GM21381 (cell line): ENCODE results near the gene NAGS.
"Not testable (repeated sequence)": the region's sequence is repeated elsewhere in the genome, so short reads cannot be mapped to it uniquely, and the experiment has no call there.

Source experiments
- ATAC-seq: cut with Tn5 transposase; IDR thresholded peaks from one replicate; pipeline ENCODE4 v1.9.1; 2021; ENCODE audit warnings: mild to moderate bottlenecking, moderate library complexity; ENCODE audit not compliant: unreplicated experiment

Gene NAGS

DNA sequence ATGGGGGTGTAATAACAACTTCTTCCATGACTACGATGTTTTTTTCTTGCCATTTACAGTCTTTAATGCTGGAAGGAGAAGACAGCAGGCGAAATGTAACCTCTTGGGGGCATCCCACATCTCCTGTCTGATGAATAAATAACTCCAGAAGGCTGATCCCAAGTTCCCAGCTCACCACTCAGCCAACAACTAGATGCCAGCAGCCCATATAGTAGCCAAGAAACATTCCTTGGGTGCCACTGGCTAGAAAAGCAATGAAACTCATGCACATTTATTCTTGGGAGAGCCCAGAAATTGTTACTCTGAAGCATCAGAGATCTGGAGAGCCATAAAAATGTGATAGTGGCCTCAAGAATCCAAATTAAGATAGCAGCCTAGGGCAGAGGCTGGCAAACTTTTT, 33.0 kb downstream of the NAGS start:
- no peak for ATAC-seq

DNA sequence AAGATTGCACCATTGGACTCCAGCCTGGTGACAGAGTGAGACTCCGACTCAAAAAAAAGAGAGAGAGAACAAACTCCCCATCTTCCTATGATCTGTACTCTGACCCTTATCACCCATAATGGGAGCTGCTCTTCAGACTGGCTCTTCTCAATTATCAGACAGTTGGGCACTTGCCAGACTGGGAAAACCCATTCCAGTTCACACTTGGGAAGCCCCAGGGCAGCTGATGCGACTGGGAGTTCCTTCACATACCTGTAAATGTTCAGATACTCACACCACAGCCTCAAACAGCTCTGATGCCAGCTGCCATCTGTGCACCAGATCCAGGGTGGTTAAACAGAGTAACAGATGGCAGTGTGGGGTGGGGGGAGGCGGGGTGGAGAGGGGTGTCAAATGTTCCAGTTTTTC, 34.2 kb downstream of the NAGS start:
- no peak for ATAC-seq

DNA sequence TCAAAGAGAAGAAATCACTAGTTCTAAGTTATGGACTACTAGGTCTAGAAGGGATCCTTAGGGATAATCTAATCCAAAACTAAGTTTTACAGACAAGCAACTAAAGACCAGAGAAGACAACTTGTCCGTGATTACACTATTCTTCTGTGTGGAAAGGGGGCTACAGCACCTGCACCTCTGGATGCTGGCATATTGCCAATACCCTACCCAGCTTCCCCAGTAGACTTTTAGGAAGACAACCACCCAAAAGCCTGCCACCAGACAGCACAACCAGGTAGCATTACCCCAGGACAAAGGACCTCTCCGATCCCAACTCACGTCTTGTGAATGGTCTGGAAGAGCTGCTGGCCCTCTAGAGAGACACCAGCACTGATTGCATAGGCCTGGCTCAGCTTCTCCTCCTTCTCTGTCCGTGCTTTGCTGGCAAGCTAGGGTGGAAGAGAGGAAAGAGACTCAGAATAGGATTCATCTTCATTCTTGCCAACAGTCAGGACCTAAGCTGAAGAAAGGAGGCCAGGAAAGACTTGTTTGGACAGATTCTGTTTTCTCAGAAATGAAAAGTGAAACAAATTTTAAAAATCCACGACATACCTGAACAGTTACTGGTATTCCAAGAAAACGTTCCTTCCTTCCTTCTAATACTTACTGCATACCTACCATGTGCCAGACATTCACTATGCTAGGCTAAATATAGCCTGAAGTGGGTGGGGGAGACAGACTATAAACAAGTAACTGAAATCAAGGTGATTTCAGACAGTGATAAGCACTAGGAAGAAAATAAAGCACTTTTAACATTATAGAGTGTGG, 35.6 kb downstream of the NAGS start:
- no peak for ATAC-seq

DNA sequence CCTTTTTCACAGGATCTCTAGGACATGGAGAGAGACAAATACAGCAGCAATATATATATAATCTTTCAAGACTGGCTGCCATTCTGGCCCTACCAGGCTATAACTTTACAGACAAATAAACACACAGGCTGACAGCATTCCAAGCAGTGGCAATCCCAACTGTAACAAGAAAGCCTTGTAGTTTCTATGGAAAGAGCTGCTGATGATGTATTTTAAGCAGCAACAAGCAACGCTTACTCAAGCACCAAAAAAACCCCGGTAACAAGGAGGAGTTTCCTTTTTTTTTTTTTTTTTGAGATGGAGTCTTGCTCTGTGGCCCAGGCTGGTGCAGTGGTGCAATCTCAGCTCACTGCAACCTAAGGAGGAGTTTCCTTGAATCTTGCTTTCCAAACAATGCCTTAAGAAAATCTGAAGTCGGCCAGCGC, 38.9 kb downstream of the NAGS start:
- no peak for ATAC-seq

DNA sequence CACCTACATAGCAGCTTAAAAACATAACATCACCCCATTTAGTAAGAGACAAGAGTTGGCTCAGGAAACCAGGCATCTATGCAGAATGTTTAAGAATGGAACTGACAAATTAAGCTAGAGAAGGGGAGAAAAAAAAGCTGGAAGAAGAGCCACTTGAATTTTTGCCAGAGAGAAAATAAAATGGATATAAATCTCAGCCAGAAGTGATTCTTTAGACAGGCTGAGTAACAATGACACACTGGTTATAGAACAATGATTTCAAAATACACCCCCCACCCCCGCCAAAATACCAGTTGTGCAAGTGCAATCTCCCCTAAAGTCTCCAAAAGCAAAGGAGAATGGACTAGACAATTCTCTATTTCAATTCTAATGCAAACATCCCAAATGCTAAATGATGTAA, 39.6 kb downstream of the NAGS start:
- ATAC-seq: no peak

DNA sequence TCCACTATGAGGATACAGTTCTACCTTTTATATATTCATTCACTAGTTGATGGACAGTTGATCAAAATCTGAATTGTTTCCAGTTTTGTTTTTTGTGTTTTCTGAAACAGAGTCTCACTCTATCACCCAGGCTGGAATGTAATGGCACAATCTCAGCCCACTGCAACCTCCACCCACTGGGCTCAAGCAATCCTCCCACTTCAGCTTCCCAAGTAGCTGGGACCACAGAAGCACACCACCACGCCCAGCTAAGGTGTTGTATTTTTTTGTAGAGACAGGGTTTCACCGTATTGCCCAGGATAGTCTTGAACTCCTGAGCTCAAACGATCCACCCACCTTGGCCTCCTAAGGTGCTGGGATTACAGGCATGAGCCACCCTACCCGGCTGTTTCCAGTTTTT, 41.1 kb downstream of the NAGS start:
- ATAC-seq: no peak

DNA sequence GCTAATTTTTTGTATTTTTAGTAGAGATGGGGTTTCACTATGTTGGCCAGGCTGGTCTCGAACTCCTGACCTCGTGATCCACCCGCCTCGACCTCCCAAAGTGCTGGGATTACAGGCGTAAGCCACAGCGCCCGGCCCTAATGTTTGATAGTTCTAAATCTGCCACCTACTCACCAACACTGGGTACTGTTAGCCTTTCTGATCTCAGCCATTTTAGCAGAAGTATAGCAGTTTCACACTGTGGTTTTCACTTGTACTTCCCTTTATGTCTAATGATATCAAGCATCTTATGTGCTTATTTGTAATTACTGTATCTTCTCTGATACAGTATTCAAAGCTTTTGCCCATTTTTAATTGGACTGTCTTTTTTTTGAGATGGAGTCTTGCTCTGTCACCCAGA, 42.5 kb downstream of the NAGS start:
- not testable (repeated sequence) for ATAC-seq

DNA sequence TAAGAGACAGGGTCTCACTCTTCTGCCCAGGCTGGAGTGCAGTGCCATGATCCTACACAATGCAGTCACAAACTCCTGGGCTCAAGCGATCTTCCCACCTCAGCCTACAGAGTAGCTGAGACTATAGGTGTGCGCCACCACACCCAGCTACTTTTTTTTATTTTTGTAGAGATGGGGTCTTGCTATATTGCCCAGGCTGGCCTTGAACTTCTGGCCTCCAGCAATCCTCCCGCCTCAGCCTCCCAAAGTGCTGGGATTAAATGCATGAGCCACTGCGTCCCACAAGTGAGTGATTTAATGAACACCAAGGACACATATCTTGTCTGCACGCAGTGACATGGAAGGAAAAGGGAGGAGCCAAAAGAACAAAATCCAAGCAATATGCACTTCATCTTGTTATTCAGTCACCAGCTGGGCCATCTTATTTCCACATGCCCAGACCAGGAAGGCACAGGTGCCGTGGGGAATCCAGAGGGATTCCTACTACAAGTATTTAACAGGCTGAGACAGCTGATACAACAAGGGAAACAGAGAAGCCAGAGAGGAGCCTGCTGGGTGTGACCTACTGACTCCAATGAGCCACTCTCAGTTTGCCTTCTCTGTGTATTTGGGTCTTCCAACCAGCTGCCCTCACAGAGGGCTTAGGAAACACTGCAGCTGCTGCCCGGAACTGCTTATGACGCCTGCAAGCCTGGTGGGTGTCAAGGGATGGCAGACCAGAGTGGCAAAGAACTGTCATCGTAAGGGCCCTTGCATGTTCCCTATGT, 45.1 kb downstream of the NAGS start:
- no peak for ATAC-seq

DNA sequence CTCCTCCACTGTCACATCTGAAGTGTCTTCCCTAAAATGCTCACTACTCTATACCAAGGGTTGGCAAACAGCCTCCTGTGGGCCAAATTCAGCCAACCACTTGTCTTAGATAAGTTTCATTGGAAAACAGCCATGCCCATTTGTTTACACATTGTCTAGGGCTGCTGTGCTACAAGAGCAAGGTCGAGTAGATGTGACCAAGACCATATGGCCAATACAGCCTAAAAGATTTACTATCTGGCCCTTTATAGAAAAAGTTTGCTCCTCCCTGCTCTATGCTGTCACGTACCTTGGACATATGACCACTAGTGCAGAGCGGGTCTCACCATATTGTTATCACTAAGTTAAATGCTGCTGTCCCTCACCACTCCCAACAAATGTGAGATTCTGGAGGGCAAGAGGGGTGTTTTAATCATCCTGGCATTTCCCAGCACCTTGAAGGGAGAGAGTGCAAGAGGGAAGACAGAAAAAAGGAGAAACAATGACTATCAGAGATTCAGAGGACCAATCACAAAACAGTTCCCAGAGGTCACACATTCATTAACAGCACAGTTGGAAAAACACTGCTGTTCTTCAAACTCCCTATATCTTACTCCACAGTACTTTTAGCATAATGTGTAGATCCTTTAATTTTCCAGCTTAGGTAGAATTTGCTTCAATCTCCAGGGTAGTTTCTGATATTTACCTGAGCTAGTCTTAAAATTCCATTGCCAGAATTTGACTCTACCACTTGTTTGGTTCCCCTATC, 48.9 kb downstream of the NAGS start:
- ATAC-seq: no peak
